ENCODE data around the gene CHN1. TPM values are rescaled to one million over a fixed set of nuclear protein-coding genes. Genes with fewer than 3 reads are reported as not detected.

Gene CHN1
- total RNA-seq, 1 donor = 2.3 TPM

DNA sequence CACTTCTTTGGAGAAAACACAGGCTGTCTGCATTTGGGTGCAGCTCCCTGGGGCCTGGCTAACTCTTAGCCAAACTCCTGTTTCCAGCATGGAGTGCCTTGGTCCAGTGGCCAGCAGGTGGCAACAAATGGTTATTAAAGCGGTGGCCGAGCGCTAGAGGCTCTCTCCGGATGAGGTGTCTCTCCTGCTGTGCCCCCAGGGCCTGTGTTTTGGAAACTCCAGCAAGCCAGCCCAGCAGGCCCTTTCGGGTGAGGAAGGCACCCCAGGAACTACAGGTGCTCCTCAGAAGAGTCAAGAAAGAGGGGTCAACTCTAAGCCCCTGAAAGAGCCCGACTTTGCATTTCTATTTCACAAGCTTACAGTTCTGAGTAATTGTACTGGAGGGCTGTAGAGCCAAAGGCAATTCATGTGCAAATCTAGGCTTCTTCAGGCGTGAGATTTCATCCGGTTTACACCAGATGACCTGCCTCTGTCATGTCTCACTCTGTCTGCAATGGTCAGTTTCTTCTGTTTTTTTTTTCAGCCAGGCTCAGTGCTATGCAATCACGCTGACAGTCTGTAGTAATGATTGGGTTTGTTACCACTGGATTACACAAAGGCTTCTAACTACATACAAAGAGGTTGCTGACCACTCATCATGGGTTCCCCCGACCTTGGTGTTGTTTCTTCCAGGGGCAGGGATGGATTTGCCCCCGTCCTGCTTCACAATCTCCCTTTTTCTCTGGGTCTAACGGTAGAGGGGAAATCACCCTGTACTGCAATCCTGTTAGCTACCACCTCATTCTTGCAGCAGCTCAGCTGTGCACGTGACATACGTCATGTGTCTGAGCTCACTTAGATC is 233.3 kb downstream of the CHN1 start:
- TF ChIP-seq, protein P1, sequence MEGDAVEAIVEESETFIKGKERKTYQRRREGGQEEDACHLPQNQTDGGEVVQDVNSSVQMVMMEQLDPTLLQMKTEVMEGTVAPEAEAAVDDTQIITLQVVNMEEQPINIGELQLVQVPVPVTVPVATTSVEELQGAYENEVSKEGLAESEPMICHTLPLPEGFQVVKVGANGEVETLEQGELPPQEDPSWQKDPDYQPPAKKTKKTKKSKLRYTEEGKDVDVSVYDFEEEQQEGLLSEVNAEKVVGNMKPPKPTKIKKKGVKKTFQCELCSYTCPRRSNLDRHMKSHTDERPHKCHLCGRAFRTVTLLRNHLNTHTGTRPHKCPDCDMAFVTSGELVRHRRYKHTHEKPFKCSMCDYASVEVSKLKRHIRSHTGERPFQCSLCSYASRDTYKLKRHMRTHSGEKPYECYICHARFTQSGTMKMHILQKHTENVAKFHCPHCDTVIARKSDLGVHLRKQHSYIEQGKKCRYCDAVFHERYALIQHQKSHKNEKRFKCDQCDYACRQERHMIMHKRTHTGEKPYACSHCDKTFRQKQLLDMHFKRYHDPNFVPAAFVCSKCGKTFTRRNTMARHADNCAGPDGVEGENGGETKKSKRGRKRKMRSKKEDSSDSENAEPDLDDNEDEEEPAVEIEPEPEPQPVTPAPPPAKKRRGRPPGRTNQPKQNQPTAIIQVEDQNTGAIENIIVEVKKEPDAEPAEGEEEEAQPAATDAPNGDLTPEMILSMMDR (IDR thresholded peaks at IDR 0.05; ENCODE audit: insufficient read depth, low read length) = peak; percentile 91
- DNase-seq (ENCODE audit: low read depth) = peak; percentile 80
- no peak overlapping the region for H3K4me3 ChIP-seq (ENCODE audit: low read depth, low read length)

DNA sequence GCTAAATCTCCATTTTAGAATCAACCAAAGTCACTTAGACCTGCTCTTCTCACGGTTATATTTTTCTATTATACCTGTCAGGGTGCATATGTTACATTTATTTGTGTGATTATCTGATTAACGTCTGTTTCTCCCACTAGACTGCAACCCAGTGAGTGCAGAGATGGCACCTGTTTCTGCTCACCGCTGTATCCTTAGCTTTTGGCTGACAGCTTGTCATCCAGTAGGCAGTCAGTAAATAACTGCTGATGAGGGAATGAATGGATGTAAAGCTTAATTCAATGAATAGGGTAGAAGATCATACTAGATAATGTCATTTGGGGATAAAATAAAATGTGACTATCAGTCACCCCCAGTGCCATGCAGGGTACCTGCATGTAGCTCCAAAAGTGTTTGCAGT is 234.0 kb downstream of the CHN1 start:
- no peak for DNase-seq (ENCODE audit: low read depth)
- H3K4me3 ChIP-seq (ENCODE audit: low read depth, low read length) = no peak overlapping the region
- TF ChIP-seq, protein P1 (IDR thresholded peaks at IDR 0.05; ENCODE audit: insufficient read depth, low read length) = no peak

DNA sequence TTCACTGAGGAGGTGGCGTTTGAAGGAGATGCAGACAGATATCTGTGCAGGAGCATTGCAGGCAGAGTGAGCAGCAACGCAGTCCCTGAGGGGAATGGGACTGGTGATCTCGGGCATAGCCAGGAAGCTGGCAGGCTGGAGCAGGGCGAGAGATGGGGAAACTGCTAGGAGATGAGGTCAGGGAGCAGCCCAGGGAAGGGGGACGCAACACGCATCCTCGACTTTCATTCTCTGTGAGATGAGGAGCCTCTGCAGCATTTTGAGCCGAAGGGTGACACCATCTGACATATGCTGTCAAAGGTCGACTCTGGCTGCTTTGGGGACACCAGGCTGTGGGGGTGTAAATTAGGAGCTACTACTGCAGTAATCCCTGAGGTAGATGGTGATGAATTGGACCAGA is 236.6 kb downstream of the CHN1 start:
- no peak overlapping the region for H3K4me3 ChIP-seq (ENCODE audit: low read depth, low read length)
- TF ChIP-seq, protein P1 (IDR thresholded peaks at IDR 0.05; ENCODE audit: insufficient read depth, low read length) = no peak
- no peak for DNase-seq (ENCODE audit: low read depth)

DNA sequence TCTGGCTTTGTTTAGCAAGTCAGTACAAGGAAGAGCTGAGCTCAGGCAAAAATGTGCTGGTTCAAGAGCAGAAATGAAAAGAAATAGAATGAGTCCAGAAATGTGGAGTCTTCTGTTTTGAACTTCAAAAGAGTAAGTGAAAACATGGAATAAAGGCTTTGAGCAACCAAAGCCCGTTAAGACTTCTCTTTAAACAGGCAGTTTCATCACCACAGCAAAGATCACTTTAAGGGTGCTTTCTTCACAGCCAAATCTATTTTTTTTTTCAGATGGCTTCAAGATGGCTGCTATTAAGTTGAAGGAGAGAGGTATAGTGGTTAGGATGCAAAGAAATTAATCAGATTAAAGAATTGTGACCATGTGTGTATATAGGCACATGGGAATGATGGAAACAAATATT is 238.9 kb downstream of the CHN1 start:
- TF ChIP-seq, protein P1 (IDR thresholded peaks at IDR 0.05; ENCODE audit: insufficient read depth, low read length) = no peak
- no peak for DNase-seq (ENCODE audit: low read depth)
- no peak overlapping the region for H3K4me3 ChIP-seq (ENCODE audit: low read depth, low read length)

DNA sequence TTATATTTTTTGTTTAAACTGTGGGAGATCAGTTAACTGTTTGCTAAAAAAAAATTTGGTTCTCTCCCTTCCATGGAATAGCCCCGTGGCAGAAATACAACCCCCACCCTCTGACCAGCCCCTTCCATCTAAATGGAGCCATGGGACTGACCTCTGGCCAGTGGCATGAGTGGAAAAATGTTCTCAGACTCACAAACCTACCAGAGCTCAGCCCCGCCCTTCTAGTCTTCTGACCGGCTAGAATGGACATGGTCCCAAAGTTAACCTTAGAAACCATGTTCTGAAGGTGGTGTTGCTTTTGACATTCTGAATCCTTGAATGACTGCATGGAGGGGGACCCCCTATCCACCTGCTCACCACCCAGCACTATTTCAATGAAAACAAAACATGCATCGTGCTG is 239.6 kb downstream of the CHN1 start:
- TF ChIP-seq, protein P1 (IDR thresholded peaks at IDR 0.05; ENCODE audit: insufficient read depth, low read length) = no peak
- no peak for DNase-seq (ENCODE audit: low read depth)
- H3K4me3 ChIP-seq (ENCODE audit: low read depth, low read length) = no peak overlapping the region

GRCh38 chr2:174764280-174765255 is 240.6 kb downstream of the CHN1 start, which contains the start of gene CHRNA1:
TSS of gene CHRNA1 (minus strand) at chr2:174764472. CDS start at chr2:174764394, 78 bp downstream.
- TF ChIP-seq, protein P1 (IDR thresholded peaks at IDR 0.05; ENCODE audit: insufficient read depth, low read length) = no peak
- no peak within 1 kb of the TSS for H3K4me3 ChIP-seq (ENCODE audit: low read depth, low read length)
- DNase-seq (ENCODE audit: low read depth) = no peak
